Ovary (tissue), 3 donors: ENCODE data around the gene RPGR.

Experiments
- CTCF ChIP-seq, 3 donors: fragments of 450-650 bp in 2 of 3; fragments of 200-600 bp in 1 of 3; IDR thresholded peaks; one replicate each; pipeline versions ENCODE4 v1.5.1 to v1.8.0; 2016 to 2022; ENCODE audit warnings: antibody characterized with exemption in 3 of 3, mild to moderate bottlenecking in 1 of 3
- EP300 ChIP-seq: sonication (generic); formaldehyde crosslinking; IDR thresholded peaks from one replicate; pipeline ENCODE4 v1.6.1; 2017; ENCODE audit warnings: antibody characterized with exemption
- POLR2A ChIP-seq: fragments of 450-650 bp; IDR thresholded peaks from one replicate; pipeline ENCODE4 v1.6.1; 2017; ENCODE audit warnings: antibody characterized with exemption, mild to moderate bottlenecking, moderate library complexity
- donor health status: DM: no; HTN: no; CAD: no.

DNA sequence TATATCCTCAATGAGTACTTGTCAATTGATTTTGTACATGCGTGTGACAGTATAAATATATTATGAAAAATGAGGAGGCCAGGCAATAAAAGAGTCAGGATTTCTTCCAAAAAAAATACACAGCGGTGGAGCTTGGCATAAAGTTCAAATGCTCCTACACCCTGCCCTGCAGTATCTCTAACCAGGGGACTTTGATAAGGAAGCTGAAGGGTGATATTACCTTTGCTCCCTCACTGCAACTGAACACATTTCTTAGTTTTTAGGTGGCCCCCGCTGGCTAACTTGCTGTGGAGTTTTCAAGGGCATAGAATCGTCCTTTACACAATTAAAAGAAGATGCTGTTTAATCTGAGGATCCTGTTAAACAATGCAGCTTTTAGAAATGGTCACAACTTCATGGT is 25.1 kb upstream of the RPGR start, which contains the start of gene OTC:
- no peak for TF ChIP-seq CTCF (IDR thresholded peaks at IDR 0.05)
- TF ChIP-seq POLR2A, result no peak
- no peak for TF ChIP-seq EP300
